Left ventricle myocardium inferior (tissue), 1 donor: ENCODE data around the gene FLRT2. TPM values are rescaled to one million over a fixed set of nuclear protein-coding genes. Genes with fewer than 3 reads are reported as not detected.

Experiments used
- DNase-seq: peaks from one replicate; pipeline ENCODE4 v3.0.0-alpha.2; 2020
- H3K27ac ChIP-seq: fragments of 200-600 bp; replicated peaks from 2 replicates; pipeline ENCODE4 v1.8.0; 2021
- H3K27me3 ChIP-seq: fragments of 200-600 bp; 2 replicates; pipeline ENCODE4 v1.8.0; 2021; ENCODE audit warnings: low read depth
- H3K36me3 ChIP-seq: fragments of 200-600 bp; 2 replicates; pipeline ENCODE4 v1.8.0; 2021
- H3K4me1 ChIP-seq: fragments of 200-600 bp; 2 replicates; pipeline ENCODE4 v1.8.0; 2021
- H3K4me3 ChIP-seq: fragments of 200-600 bp; 2 replicates; pipeline ENCODE4 v1.8.0; 2021; ENCODE audit warnings: mild to moderate bottlenecking, moderate library complexity
- H3K9me3 ChIP-seq: fragments of 200-600 bp; replicated peaks from 2 replicates; pipeline ENCODE4 v1.8.0; 2021
- intact Hi-C: fragments of 100-400 bp; cut with micrococcal nuclease; formaldehyde crosslinking; loops from one replicate; pipeline ENCODE4 v1.11.0; 2022
- total RNA-seq: library from RNA; stranded (reverse); fragmentation: NEBNext Ultra II Directional; extraction: Animal tissue kit (Norgen Biotek cat#: 25700); gene quantifications from one replicate; pipeline ENCODE4 v1.2.1, GENCODE V29; 2021
- TF ChIP-seq, protein P1 (sequence below): fragments of 200-600 bp; IDR thresholded peaks from 2 replicates; pipeline ENCODE4 v1.8.0; 2021; ENCODE audit warnings: antibody characterized with exemption, mild to moderate bottlenecking, borderline replicate concordance
- donor health status: DM: no; HTN: yes; CAD: no; lungs with severe emphysema.

The FLRT2 gene
- total RNA-seq, 1 donor from 2014 or later: 4.7 TPM

DNA sequence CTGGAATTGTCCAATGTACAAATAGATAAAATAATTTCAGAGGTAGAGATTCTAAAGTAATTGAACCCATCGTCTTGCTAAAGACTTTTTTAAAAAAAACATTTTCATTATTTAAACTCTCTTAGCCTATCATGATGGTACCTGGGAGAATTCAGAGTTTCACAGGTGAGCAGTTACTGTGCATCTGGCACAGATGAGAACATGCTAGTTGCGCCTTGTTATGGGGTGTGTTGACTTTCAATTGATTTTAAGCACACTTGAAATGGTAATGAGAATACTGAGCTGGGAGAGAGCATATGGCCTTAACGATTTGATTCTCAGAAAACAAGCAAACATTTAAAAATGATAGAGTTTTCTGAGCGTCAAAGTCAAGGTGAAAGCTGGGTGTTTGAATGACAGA, 66.6 kb downstream of the FLRT2 start:
- no peaks in the 10 kb centered on the region for H3K4me1 ChIP-seq
- no peak overlapping the region for H3K4me3 ChIP-seq
- no peak for DNase-seq
- intact Hi-C loops: no loop called here
- TF ChIP-seq, protein P1, sequence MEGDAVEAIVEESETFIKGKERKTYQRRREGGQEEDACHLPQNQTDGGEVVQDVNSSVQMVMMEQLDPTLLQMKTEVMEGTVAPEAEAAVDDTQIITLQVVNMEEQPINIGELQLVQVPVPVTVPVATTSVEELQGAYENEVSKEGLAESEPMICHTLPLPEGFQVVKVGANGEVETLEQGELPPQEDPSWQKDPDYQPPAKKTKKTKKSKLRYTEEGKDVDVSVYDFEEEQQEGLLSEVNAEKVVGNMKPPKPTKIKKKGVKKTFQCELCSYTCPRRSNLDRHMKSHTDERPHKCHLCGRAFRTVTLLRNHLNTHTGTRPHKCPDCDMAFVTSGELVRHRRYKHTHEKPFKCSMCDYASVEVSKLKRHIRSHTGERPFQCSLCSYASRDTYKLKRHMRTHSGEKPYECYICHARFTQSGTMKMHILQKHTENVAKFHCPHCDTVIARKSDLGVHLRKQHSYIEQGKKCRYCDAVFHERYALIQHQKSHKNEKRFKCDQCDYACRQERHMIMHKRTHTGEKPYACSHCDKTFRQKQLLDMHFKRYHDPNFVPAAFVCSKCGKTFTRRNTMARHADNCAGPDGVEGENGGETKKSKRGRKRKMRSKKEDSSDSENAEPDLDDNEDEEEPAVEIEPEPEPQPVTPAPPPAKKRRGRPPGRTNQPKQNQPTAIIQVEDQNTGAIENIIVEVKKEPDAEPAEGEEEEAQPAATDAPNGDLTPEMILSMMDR: no peak
- no peak overlapping the region for H3K27ac ChIP-seq
- H3K36me3 ChIP-seq: no peaks in the 10 kb centered on the region
- H3K27me3 ChIP-seq: no peaks in the 10 kb centered on the region
- H3K9me3 ChIP-seq: no peaks in the 10 kb centered on the region

DNA sequence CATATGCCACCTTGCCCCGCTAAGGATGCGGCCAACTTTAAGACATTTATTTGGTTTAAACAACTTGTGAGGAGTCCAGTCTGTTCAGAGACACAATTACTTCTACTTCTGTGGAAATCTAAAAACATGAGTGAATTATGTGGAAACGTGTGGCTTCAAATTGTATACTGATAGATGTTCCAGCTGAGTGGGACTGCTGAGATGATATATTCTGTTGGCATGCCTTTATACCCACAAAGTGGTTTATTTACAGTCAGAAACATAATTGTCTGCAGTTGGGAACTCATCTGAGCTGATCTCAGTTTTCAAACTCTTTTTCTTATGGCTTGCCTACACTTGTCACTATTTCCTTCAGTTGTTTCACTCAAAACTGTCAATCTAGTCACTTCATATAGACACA, 67.8 kb downstream of the FLRT2 start:
- no peak for DNase-seq
- TF ChIP-seq, protein P1: no peak
- Histone ChIP-seq H3K27ac (no peak overlapping the region), H3K36me3 (no peaks in the 10 kb centered on the region), H3K4me1 (no peaks in the 10 kb centered on the region), H3K4me3 (no peak overlapping the region), H3K9me3 (no peaks in the 10 kb centered on the region), H3K27me3 (no peaks in the 10 kb centered on the region)
- intact Hi-C loops: no loop called here

DNA sequence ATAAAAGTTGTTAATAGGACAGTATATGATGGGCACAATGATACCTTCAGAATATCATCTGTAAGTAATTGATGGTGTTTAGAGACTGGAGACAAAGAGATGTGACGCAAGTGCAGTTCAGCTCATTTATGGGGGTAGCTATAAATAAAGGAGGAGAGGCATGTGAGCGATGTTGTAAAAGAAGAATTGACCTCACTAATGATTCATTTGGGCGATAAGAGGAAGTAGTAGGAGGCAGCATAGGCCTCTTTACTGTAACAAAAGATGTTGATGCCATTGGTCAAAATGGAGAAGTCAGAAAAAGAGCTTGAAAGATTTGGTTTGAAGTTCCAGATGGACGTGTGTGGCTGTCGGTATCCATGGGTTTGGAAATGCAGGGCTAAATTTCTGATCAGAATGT, 70.0 kb downstream of the FLRT2 start:
- H3K4me3 ChIP-seq: no peak overlapping the region
- no peaks in the 10 kb centered on the region for H3K4me1 ChIP-seq
- no peaks in the 10 kb centered on the region for H3K36me3 ChIP-seq
- DNase-seq: no peak
- H3K27ac ChIP-seq: no peak overlapping the region
- intact Hi-C loops: no loop called here
- H3K27me3 ChIP-seq: no peaks in the 10 kb centered on the region
- H3K9me3 ChIP-seq: no peaks in the 10 kb centered on the region
- TF ChIP-seq, protein P1: no peak

DNA sequence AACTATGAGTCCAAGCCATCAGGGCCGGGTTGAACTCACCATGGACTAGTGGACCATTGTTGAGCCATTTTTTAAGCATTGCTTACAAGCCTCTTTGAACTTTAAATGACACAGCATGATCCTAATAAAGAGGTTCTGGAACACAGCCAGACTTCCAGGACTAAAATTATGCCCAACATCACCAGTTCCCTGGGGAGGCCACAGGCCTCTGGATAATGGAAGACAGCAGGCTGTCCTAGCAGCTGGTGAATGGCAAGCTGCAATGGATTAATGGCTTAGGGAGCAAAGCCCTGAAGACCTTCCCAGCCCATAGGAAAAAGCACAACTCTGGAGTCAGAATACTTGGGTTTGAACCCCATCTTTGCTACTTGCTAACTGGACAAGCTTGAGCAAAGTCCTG, 71.3 kb downstream of the FLRT2 start:
- TF ChIP-seq, protein P1: no peak
- Histone ChIP-seq H3K9me3 (no peaks in the 10 kb centered on the region), H3K36me3 (no peaks in the 10 kb centered on the region), H3K4me3 (no peak overlapping the region), H3K27me3 (no peaks in the 10 kb centered on the region), H3K4me1 (no peaks in the 10 kb centered on the region), H3K27ac (no peak overlapping the region)
- DNase-seq: no peak
- intact Hi-C loops: no loop called here

DNA sequence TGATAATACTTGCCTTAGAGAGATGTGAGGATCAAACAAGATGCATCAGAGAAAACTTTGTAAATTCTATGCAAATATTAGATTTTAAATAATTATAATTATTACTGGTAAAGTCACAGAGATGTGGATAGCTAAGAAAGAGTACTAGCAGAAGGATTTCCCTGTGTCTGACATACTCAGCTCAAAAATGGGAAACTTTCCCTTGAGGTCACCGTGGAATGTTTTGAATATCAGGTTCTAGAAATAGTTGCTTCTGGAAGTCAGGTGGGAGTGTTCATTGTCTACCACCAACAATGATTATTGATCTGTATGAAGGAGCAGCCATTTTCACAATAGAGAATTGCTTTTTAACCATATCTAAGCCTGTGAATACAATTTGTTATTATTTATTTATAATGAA, 71.7 kb downstream of the FLRT2 start:
- no peak overlapping the region for H3K4me3 ChIP-seq
- intact Hi-C loops: no loop called here
- H3K9me3 ChIP-seq: no peaks in the 10 kb centered on the region
- H3K36me3 ChIP-seq: no peaks in the 10 kb centered on the region
- TF ChIP-seq, protein P1: no peak
- no peak for DNase-seq
- no peaks in the 10 kb centered on the region for H3K4me1 ChIP-seq
- H3K27me3 ChIP-seq: no peaks in the 10 kb centered on the region
- H3K27ac ChIP-seq: no peak overlapping the region

DNA sequence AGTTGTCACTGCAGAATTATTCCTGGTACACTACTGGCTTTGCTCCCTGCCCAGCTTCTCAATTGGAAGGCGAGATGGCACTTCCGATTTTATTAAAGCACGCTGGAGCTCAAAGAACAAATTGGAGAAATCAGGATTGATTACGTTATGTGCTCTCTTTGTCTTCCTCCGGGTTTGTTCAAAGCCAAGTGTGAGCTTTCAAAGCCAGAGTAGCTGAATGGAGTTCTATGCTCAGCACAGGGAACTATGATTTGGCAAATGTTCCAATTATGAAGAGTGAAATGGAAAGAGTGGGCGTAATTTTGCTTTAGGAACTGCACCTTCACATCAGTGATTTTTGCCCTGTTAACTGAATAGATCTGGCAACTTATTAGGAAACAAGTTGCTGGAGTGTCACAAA, 72.4 kb downstream of the FLRT2 start:
- no peak for DNase-seq
- TF ChIP-seq, protein P1: no peak
- Histone ChIP-seq H3K4me3 (no peak overlapping the region), H3K36me3 (no peaks in the 10 kb centered on the region), H3K27ac (no peak overlapping the region), H3K27me3 (no peaks in the 10 kb centered on the region), H3K4me1 (no peaks in the 10 kb centered on the region), H3K9me3 (no peaks in the 10 kb centered on the region)
- intact Hi-C loops: no loop called here
